Upper lobe of left lung (tissue), 4 donors: Measurements from ENCODE around the gene PKP1.

Source experiments
- CTCF ChIP-seq, 6 experiments: fragments of 450-650 bp in 4 of 6; fragments of 200-600 bp in 2 of 6; sonication (generic) in 2 of 6; IDR thresholded peaks; one replicate each; pipeline ENCODE4 v1.5.1; 2016 to 2019; ENCODE audit warnings: antibody characterized with exemption in 6 of 6
- POLR2A ChIP-seq, 4 donors: fragments of 450-650 bp; IDR thresholded peaks; one replicate each; pipeline ENCODE4 v1.5.1; 2016 to 2017; ENCODE audit warnings: antibody characterized with exemption in 4 of 4, mild to moderate bottlenecking in 2 of 4

GRCh38 chr1:201376107-201376463 is 92.8 kb downstream of the PKP1 start:
- TF ChIP-seq CTCF (IDR thresholded peaks at IDR 0.05) (no peak), POLR2A (IDR thresholded peaks at IDR 0.05) (no peak)
